Measurements from ENCODE around the gene DZIP1.
"Not testable (repeated sequence)": the region's sequence is repeated elsewhere in the genome, so short reads cannot be mapped to it uniquely, and the experiment has no call there.

Gene DZIP1

GRCh38 chr13:95603887-95604555, 40.5 kb downstream of the DZIP1 start:
- DNase-seq (ENCODE audit: low read depth in 2 of 2): no peak

- no peak for DNase-seq (ENCODE audit: low read depth in 2 of 2)
These were observed 42.6 kb downstream of the DZIP1 start for GRCh38 chr13:95601906-95602305.

GRCh38 chr13:95601216-95601615, 43.3 kb downstream of the DZIP1 start:
- DNase-seq (ENCODE audit: low read depth in 2 of 2): no peak

- no peak for DNase-seq (ENCODE audit: low read depth in 2 of 2)
These were observed 47.8 kb downstream of the DZIP1 start for GRCh38 chr13:95596701-95597100.

GRCh38 chr13:95593462-95593861, 51.0 kb downstream of the DZIP1 start:
- no peak for DNase-seq (ENCODE audit: low read depth in 2 of 2)

- no peak for DNase-seq (ENCODE audit: low read depth in 2 of 2)
These were observed 55.8 kb downstream of the DZIP1 start for GRCh38 chr13:95588721-95589120.

- no peak for DNase-seq (ENCODE audit: low read depth in 2 of 2)
These were observed 56.4 kb downstream of the DZIP1 start for GRCh38 chr13:95588134-95588533.

- DNase-seq (ENCODE audit: low read depth in 2 of 2): no peak
These were observed 58.6 kb downstream of the DZIP1 start for GRCh38 chr13:95585867-95586266.

GRCh38 chr13:95579303-95579702, 65.2 kb downstream of the DZIP1 start:
- no peak for DNase-seq (ENCODE audit: low read depth in 2 of 2)

GRCh38 chr13:95573221-95573620, 71.3 kb downstream of the DZIP1 start:
- no peak for DNase-seq (ENCODE audit: low read depth in 2 of 2)

- DNase-seq (ENCODE audit: low read depth in 2 of 2): no peak
These were observed 72.6 kb downstream of the DZIP1 start for GRCh38 chr13:95571941-95572340.

- DNase-seq (ENCODE audit: low read depth in 2 of 2): no peak
These were observed 74.5 kb downstream of the DZIP1 start for GRCh38 chr13:95570016-95570415.

GRCh38 chr13:95568131-95568530, 76.4 kb downstream of the DZIP1 start:
- DNase-seq (ENCODE audit: low read depth in 2 of 2): no peak

- not testable (repeated sequence) for DNase-seq (ENCODE audit: low read depth in 2 of 2)
These were observed 78.7 kb downstream of the DZIP1 start for GRCh38 chr13:95565758-95566157.

GRCh38 chr13:95564733-95565291, 79.7 kb downstream of the DZIP1 start:
- no peak for DNase-seq (ENCODE audit: low read depth in 2 of 2)

GRCh38 chr13:95564091-95564490, 80.4 kb downstream of the DZIP1 start:
- no peak for DNase-seq (ENCODE audit: low read depth in 2 of 2)

- DNase-seq (ENCODE audit: low read depth in 2 of 2): no peak
These were observed 84.1 kb downstream of the DZIP1 start for GRCh38 chr13:95560387-95560786.

- no peak for DNase-seq (ENCODE audit: low read depth in 2 of 2)
These were observed 85.4 kb downstream of the DZIP1 start for GRCh38 chr13:95559100-95559499.

GRCh38 chr13:95557013-95557412, 87.5 kb downstream of the DZIP1 start:
- no peak for DNase-seq (ENCODE audit: low read depth in 2 of 2)

GRCh38 chr13:95553581-95554385, 90.7 kb downstream of the DZIP1 start:
- no peak for DNase-seq (ENCODE audit: low read depth in 2 of 2)

GRCh38 chr13:95552539-95553441, 91.7 kb downstream of the DZIP1 start, which contains the start of gene CLDN10:
Gene CLDN10 (plus strand): TSS chr13:95552720. CDS start chr13:95552754, 34 bp downstream.
- no peak for DNase-seq (ENCODE audit: low read depth in 2 of 2)

- no peak for DNase-seq (ENCODE audit: low read depth in 2 of 2)
These were observed 92.3 kb downstream of the DZIP1 start for GRCh38 chr13:95552208-95552538.

Measured in stimulated activated CD8-positive, alpha-beta memory T cell treated with anti-CD3 and anti-CD28 coated beads, Interleukin-7, amount 100 ng/mL, for 1 hour (primary cell).